A549 (cell line): ENCODE results near the gene NDUFC2. TPM values are rescaled to one million over a fixed set of nuclear protein-coding genes. Genes with fewer than 3 reads are reported as not detected.

Source experiments
- ATAC-seq, 2 experiments: fragments of 200-7000 bp in 1 of 2; fragments of >200 bp in 1 of 2; cut with Nextera tagmentation in 1 of 2; cut with Tn5 transposase in 1 of 2; 3 replicates each; pipeline versions ENCODE4 v1.8.0 to v1.9.1; 2018 to 2020; ENCODE audit warnings: mild to moderate bottlenecking in 1 of 2, moderate library complexity in 1 of 2
- CTCF ChIA-PET: fragments of 300-600 bp; sonication (Branson Sonifier 250); formaldehyde crosslinking; extraction: SDS; loops from one replicate; lab custom pipeline; 2021; ENCODE audit warnings: antibody characterized with exemption, inconsistent platforms; lab: Yijun Ruan, JAX
- POLR2A ChIA-PET: fragments of 350-600 bp; formaldehyde crosslinking; extraction: SDS; loops from one replicate; lab custom pipeline; 2021; ENCODE audit warnings: antibody characterized with exemption, inconsistent platforms; lab: Yijun Ruan, JAX
- DNase-seq, 2 experiments: peaks; one replicate each; pipeline versions ENCODE4 v3.0.0 to v3.0.0-alpha.2; 2011 to 2016; ENCODE audit warnings: low read depth in 1 of 2, low spot score in 1 of 2
- FAIRE-seq: peaks from 2 replicates; lab custom pipeline; 2011; peaks lifted over from hg19 to GRCh38; lab: Jason Lieb, UNC
- H3K27ac ChIP-seq, 2 experiments: fragments of >200 bp; sonication (Bioruptor Twin); formaldehyde crosslinking; 3 replicates each; pipeline ENCODE4 v1.5.1; 2016 to 2017
- H3K4me1 ChIP-seq: fragments of >200 bp; sonication (Bioruptor Twin); formaldehyde crosslinking; 3 replicates; pipeline ENCODE4 v1.6.1; 2016
- H3K4me2 ChIP-seq: fragments of >200 bp; sonication (Bioruptor Twin); formaldehyde crosslinking; 3 replicates; pipeline ENCODE4 v1.6.1; 2016
- H3K4me3 ChIP-seq: fragments of >200 bp; sonication (Bioruptor Twin); formaldehyde crosslinking; 3 replicates; pipeline ENCODE4 v1.5.1; 2016
- H3K9me3 ChIP-seq: fragments of >200 bp; sonication (Bioruptor Twin); formaldehyde crosslinking; 3 replicates; pipeline ENCODE4 v1.6.1; 2016
- BCL3 ChIP-seq: fragments of >200 bp; sonication (Bioruptor Twin); formaldehyde crosslinking; IDR thresholded peaks from 3 replicates; pipeline ENCODE4 v1.6.1; 2016
- BHLHE40 ChIP-seq: IDR thresholded peaks from 2 replicates; pipeline ENCODE4 v1.6.1; 2012; ENCODE audit warnings: low read depth, low read length, inconsistent platforms
- CEBPB ChIP-seq, 2 experiments: fragments of >200 bp in 1 of 2; sonication (Bioruptor Twin) in 1 of 2; formaldehyde crosslinking in 1 of 2; IDR thresholded peaks; 2 replicates each; pipeline ENCODE4 v1.6.1; 2012 to 2016
- CHD2 ChIP-seq: fragments of 150-350 bp; IDR thresholded peaks from 2 replicates; pipeline ENCODE4 v1.6.1; 2014; ENCODE audit warnings: low read length; ENCODE audit not compliant: partially characterized antibody
- E2F6 ChIP-seq: IDR thresholded peaks from 2 replicates; pipeline ENCODE4 v1.6.1; 2012; ENCODE audit warnings: low read depth, borderline replicate concordance
- EHF ChIP-seq: fragments of 250-450 bp; sonication (Bioruptor Pico); IDR thresholded peaks from 2 replicates; pipeline ENCODE4 v1.5.0; 2020; ENCODE audit warnings: mild to moderate bottlenecking
- ELK1 ChIP-seq: fragments of 150-350 bp; IDR thresholded peaks from 2 replicates; pipeline ENCODE4 v1.6.1; 2014; ENCODE audit warnings: low read depth, mild to moderate bottlenecking, low read length
- FOSB ChIP-seq: fragments of 250-450 bp; sonication (Bioruptor Pico); IDR thresholded peaks from 2 replicates; pipeline ENCODE4 v1.5.0; 2020; ENCODE audit warnings: mild to moderate bottlenecking, moderate library complexity
- FOSL2 ChIP-seq, 2 experiments: fragments of 450-650 bp in 1 of 2; fragments of >200 bp in 1 of 2; sonication (Bioruptor Twin) in 1 of 2; formaldehyde crosslinking; IDR thresholded peaks; 2 replicates each; pipeline versions ENCODE4 v1.5.0 to v1.6.1; 2016 to 2020; ENCODE audit warnings: mild to moderate bottlenecking in 1 of 2, moderate library complexity in 1 of 2
- FOXS1 ChIP-seq: fragments of 250-450 bp; sonication (Bioruptor Pico); IDR thresholded peaks from 2 replicates; pipeline ENCODE4 v1.5.0; 2020; ENCODE audit warnings: mild to moderate bottlenecking, moderate library complexity
- GATA3 ChIP-seq: IDR thresholded peaks from 2 replicates; pipeline ENCODE4 v1.6.1; 2012; ENCODE audit warnings: borderline replicate concordance
- HDAC2 ChIP-seq: fragments of 200-600 bp; sonication (generic); IDR thresholded peaks from 2 replicates; pipeline ENCODE4 v1.6.1; 2016
- HMGXB4 ChIP-seq: fragments of 250-450 bp; sonication (Bioruptor Pico); IDR thresholded peaks from 2 replicates; pipeline ENCODE4 v1.5.0; 2021; ENCODE audit warnings: mild to moderate bottlenecking, moderate library complexity, borderline replicate concordance
- HOXB5 ChIP-seq: fragments of 250-450 bp; sonication (Bioruptor Pico); IDR thresholded peaks from 2 replicates; pipeline ENCODE4 v1.5.0; 2020; ENCODE audit warnings: mild to moderate bottlenecking, moderate library complexity
- JUN ChIP-seq, 2 experiments: fragments of >200 bp; sonication (Bioruptor Twin); formaldehyde crosslinking; IDR thresholded peaks; 2 replicates in 1 of 2; 3 replicates in 1 of 2; pipeline ENCODE4 v1.6.1; 2016 to 2017
- KDM5A ChIP-seq: fragments of 200-600 bp; sonication (generic); IDR thresholded peaks from 2 replicates; pipeline ENCODE4 v1.6.1; 2016; ENCODE audit warnings: antibody characterized with exemption, mild to moderate bottlenecking
- MAFK ChIP-seq: fragments of 450-650 bp; IDR thresholded peaks from 2 replicates; pipeline ENCODE4 v1.6.1; 2014; ENCODE audit not compliant: partially characterized antibody
- MAX ChIP-seq: IDR thresholded peaks from 2 replicates; pipeline ENCODE4 v1.6.1; 2012
- MYC ChIP-seq: IDR thresholded peaks from 2 replicates; pipeline ENCODE4 v1.6.1; 2012; ENCODE audit warnings: mild to moderate bottlenecking, inconsistent platforms, low read length, improper control_type of control experiment, borderline replicate concordance
- PBX3 ChIP-seq: IDR thresholded peaks from 2 replicates; pipeline ENCODE4 v1.6.1; 2012
- PHF8 ChIP-seq: fragments of 200-600 bp; sonication (generic); IDR thresholded peaks from 2 replicates; pipeline ENCODE4 v1.6.1; 2016; ENCODE audit warnings: low read depth, mild to moderate bottlenecking, antibody characterized with exemption, moderate library complexity, borderline replicate concordance
- POLR2A ChIP-seq: IDR thresholded peaks from 2 replicates; pipeline ENCODE4 v1.6.1; 2012; ENCODE audit warnings: mild to moderate bottlenecking, low read length
- RAD21 ChIP-seq, 2 experiments: fragments of >200 bp in 1 of 2; sonication (Bioruptor Twin) in 1 of 2; formaldehyde crosslinking in 1 of 2; IDR thresholded peaks in 1 of 2; conservative IDR thresholded peaks in 1 of 2; 2 replicates in 1 of 2; 3 replicates in 1 of 2; pipeline ENCODE4 v1.6.1; 2012 to 2018; ENCODE audit warnings: inconsistent platforms in 1 of 2
- RARB ChIP-seq: fragments of 250-450 bp; sonication (Bioruptor Pico); IDR thresholded peaks from 2 replicates; pipeline ENCODE4 v1.8.0; 2021; ENCODE audit warnings: mild to moderate bottlenecking, moderate library complexity
- RFX5 ChIP-seq: fragments of 450-650 bp; IDR thresholded peaks from 2 replicates; pipeline ENCODE4 v1.7.1; 2014; ENCODE audit warnings: antibody characterized with exemption, mild to moderate bottlenecking, moderate library complexity
- SMC3 ChIP-seq: fragments of >200 bp; sonication (Bioruptor Twin); formaldehyde crosslinking; IDR thresholded peaks from 3 replicates; pipeline ENCODE4 v1.6.1; 2018; ENCODE audit warnings: inconsistent platforms
- TP53 ChIP-seq: fragments of 250-450 bp; sonication (Bioruptor Pico); IDR thresholded peaks from 2 replicates; pipeline ENCODE4 v1.5.0; 2021; ENCODE audit warnings: mild to moderate bottlenecking, moderate library complexity
- ZC3H11A ChIP-seq: fragments of 450-650 bp; IDR thresholded peaks from 2 replicates; pipeline ENCODE4 v1.6.1; 2014; ENCODE audit warnings: antibody characterized with exemption, mild to moderate bottlenecking
- WGBS: methylation state at CpG from one replicate; pipeline ENCODE4 v1.1.6; 2017; ENCODE audit errors: missing lambda C conversion rate; 5-methylcytosine and 5-hydroxymethylcytosine counted together
- polyA minus RNA-seq: library from RNA; depleted of rRNA, polyadenylated mRNA; stranded (reverse); fragments of >200 nt; gene quantifications from 2 replicates; pipeline ENCODE4 v1.2.3, GENCODE V29; 2011; rRNA and poly(A)+ RNA removed
- polyA plus RNA-seq, 4 experiments: library from polyadenylated mRNA; depleted of rRNA in 3 of 4; stranded (reverse); fragments of >200 nt; fragmentation: RNase III in 1 of 4; extraction: RNeasy Plus Mini Kit Qiagen cat#74134 plus additional on column Dnase treatment in 1 of 4; gene quantifications; 2 replicates in 3 of 4; 3 replicates in 1 of 4; pipeline ENCODE4 v1.2.3, GENCODE V29; 2011 to 2017

The NDUFC2 gene
- polyA plus RNA-seq (2011; rRNA removed) (138 and 148 TPM in 2 replicates), polyA plus RNA-seq (2017; fragmentation: RNase III; extraction: RNeasy Plus Mini Kit Qiagen cat#74134 plus additional on column Dnase treatment) (241 to 277 TPM (median 248 TPM) in 3 replicates), polyA minus RNA-seq (27.2 and 43.9 TPM in 2 replicates)
- 270 and 298 TPM in 2 replicates for polyA plus RNA-seq (2012; cell fraction: cytosol; rRNA removed)
- polyA plus RNA-seq (2012; cell fraction: nucleus; rRNA removed): 179 and 187 TPM in 2 replicates

- under 1% methylated on average over 47 of the region's 68 CpGs for whole genome bisulfite sequencing
- peaks cover 11% of the 10 kb centered on the region; the same call in 2 of the 3 replicates for H3K4me1 ChIP-seq
- POLR2A ChIA-PET: interaction anchor here (0.7 to 1.9 kb wide), 5 partner anchors 11 to 60 kb away, joined by 3 to 8 read pairs (median 4); partner anchors contain the start of gene ALG8
- H3K4me2 ChIP-seq: peak within 1 kb of the TSS; percentile 97
- CTCF ChIA-PET: interaction anchor here (0.9 to 1.4 kb wide), 5 partner anchors 8 to 34 kb away, joined by 3 to 4 read pairs (median 3); no protein-coding TSS in a partner anchor
- H3K9me3 ChIP-seq: no peaks in the 10 kb centered on the region
- DNase-seq (peak; percentile 76 to 88), FAIRE-seq (no peak), ATAC-seq (peak; percentile 96 to 97)
- peak within 1 kb of the TSS; percentile 89 to 98 for H3K27ac ChIP-seq
- TF ChIP-seq PHF8 (peak; percentile 95), ELK1 (no peak), MAX (peak; percentile 96), ZC3H11A (no peak), RARB (no peak), RAD21 (conservative IDR thresholded peaks at IDR 0.05 in 1 of 2, IDR thresholded peaks at IDR 0.05 in 1 of 2) (no peak; a peak in 1 of 5 replicates), FOSB (CRISPR knock-in tag) (no peak), GATA3 (peak; percentile 66), RFX5 (peak; percentile 60; the same call in 1 of the 2 replicates), TP53 (CRISPR knock-in tag) (0 out of 2 replicates have a peak, but pooled peaks have one; percentile 18), MYC (no peak; the same call in 1 of the 2 replicates), EHF (CRISPR knock-in tag) (0 out of 2 replicates have a peak, but pooled peaks have one; percentile 15), JUN (IDR thresholded peaks at IDR 0.05) (peak; percentile 82 to 94), CEBPB (IDR thresholded peaks at IDR 0.05) (no peak), CHD2 (no peak), FOXS1 (0 out of 2 replicates have a peak, but pooled peaks have one; percentile 50), KDM5A (peak; percentile 75; the same call in 1 of the 2 replicates), BCL3 (peak; percentile 90; the same call in 2 of the 3 replicates), HOXB5 (CRISPR knock-in tag) (0 out of 2 replicates have a peak, but pooled peaks have one; percentile 19), HDAC2 (peak; percentile 23; the same call in 1 of the 2 replicates), POLR2A (peak; percentile 92), FOSL2 (IDR thresholded peaks at IDR 0.05) (no peak), FOSL2 (CRISPR knock-in tag; IDR thresholded peaks at IDR 0.05) (peak; percentile 30; the same call in 1 of the 2 replicates), E2F6 (peak; percentile 93), MAFK (no peak), PBX3 (0 out of 2 replicates have a peak, but pooled peaks have one; percentile 34), HMGXB4 (CRISPR knock-in tag) (peak; percentile 79; the same call in 1 of the 2 replicates), SMC3 (peak; percentile 27; the same call in 2 of the 3 replicates), BHLHE40 (0 out of 2 replicates have a peak, but pooled peaks have one; percentile 29)
- H3K4me3 ChIP-seq: peak within 1 kb of the TSS; percentile 78
Observed at GRCh38 chr11:78079232-78080083, at the start of gene NDUFC2. Gene NDUFC2, minus strand, starts transcription at chr11:78079862. Its CDS starts 118 bp downstream, at chr11:78079744.
